LNCAP (cell line): ENCODE measurements around the gene NUDT3.

Experiments
- TF ChIP-seq, protein P1 (sequence below): fragments of 450-650 bp; IDR thresholded peaks from 2 replicates; pipeline ENCODE4 v1.5.1; 2017; ENCODE audit warnings: mild to moderate bottlenecking

NUDT3 gene

DNA sequence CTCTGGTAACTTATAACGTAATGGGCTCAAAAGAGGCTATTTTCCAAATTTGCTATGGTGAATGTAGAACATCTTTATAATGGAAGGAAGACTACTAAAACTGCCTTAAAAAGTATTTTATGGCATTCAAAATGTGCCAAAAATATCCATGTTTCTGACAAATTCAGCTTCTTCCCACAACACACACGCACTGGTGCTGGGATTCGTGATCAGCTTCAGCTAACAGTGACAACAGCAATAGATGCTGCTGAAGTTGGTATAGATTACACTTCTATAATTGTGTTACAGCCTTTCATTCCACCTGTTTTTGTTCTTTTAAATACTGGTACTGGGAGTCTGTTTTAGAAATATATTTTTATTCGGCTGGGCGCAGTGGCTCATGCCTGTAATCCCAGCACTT is 19.0 kb downstream of the NUDT3 start:
- TF ChIP-seq, protein P1, sequence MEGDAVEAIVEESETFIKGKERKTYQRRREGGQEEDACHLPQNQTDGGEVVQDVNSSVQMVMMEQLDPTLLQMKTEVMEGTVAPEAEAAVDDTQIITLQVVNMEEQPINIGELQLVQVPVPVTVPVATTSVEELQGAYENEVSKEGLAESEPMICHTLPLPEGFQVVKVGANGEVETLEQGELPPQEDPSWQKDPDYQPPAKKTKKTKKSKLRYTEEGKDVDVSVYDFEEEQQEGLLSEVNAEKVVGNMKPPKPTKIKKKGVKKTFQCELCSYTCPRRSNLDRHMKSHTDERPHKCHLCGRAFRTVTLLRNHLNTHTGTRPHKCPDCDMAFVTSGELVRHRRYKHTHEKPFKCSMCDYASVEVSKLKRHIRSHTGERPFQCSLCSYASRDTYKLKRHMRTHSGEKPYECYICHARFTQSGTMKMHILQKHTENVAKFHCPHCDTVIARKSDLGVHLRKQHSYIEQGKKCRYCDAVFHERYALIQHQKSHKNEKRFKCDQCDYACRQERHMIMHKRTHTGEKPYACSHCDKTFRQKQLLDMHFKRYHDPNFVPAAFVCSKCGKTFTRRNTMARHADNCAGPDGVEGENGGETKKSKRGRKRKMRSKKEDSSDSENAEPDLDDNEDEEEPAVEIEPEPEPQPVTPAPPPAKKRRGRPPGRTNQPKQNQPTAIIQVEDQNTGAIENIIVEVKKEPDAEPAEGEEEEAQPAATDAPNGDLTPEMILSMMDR, result no peak

DNA sequence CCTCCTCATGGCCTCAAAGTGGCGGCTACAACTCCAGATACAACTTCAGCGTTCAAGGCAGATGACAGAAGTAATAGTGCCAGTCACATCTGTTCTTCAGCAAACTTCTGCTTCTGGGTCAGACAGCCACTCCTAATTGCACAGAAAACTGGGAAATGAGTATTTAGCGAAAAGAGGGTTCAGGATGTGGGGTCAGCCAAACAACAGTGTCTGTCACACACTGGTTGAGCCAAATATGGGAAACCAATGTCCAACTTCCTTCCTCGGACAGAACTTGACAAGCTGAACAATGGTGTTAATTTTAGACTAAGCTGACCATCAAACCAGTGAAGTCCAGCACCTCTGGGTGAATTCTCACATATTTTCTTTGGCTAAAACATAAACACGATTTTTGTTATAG is 22.1 kb downstream of the NUDT3 start:
- TF ChIP-seq, protein P1, result no peak

DNA sequence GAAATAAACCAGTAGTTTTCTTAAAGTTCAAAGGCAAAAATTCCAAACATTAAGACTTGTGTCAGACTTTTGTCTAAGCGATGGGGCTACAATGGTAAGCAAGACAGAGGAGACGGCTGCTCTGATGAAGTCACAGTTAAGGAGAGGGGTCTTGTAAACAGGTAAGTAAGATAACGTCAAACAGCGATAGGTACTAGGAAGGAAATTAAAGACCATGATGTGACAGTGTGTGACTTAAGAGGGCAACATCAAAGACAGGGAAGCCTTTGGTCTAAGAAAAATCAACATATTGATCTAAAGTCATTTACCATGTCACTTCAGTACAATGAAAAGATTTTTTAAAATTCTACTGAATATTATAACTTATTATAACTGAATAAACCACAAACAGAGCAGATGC is 23.1 kb downstream of the NUDT3 start:
- TF ChIP-seq, protein P1, result no peak

DNA sequence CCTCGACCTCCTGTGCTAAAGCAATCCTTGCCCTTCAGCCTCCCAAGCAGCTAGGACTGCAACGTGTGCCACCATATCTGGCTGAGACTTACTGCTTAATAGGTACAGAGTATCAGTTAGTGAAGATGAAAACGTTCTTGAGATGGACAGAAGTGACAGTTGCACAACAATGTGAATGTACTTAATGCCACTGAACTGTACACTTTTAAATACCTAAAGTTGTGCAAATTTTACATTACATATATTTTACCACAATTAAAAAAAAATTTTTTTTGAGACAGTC is 25.9 kb downstream of the NUDT3 start:
- TF ChIP-seq, protein P1, result no peak

DNA sequence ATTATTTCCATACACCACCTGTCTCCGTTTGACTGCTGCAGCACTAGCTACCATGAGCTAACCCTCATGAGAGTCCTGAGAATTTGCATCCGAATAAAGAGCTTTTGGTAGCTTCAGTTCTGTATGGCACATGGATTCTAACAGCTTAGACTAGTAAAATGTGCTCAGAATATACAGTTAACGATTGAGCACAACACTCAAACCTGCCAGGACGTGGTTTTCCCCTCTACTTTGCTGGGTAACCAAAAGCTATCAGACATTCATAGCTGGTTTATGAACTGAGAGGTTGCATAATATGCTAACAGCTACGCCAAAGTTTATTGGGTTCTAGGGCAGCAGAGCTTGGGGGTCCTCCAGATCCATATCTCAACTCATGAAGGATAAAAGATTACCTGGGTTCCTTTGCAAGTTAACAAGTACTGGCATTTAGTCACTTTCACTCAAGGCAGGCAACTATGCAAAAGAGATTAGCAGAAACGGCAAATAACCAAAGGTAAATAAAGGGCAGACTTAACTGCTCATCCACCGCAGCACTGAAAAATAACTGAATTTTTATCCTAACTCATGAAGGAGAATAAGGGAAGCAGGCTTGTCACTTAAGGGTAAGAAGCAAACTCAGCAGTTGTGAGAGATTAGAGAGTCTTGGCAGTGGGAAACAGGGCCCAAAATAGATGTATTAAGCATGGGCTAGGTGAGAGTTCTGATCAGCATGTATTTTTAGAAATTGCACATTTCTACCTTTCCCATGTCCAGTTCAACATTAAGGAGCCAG is 29.4 kb downstream of the NUDT3 start:
- TF ChIP-seq, protein P1, result no peak

DNA sequence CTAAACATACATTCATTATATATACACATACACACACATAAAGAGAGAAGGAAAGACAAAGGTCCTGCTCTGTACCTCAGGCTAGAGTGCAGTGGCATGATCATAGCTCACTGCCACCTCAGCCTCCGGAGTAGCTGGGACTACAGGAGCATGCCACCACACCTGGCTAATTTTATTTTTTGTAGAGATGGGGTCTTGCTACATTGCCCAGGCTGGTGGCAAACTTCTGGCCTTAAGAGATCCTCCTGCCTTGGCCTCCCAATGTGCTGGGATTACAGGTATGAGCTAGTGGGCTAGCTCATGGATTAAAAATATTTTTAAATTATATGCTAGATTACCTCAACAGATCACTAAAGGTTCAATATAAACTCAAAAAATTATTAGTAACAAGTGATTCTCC is 30.3 kb downstream of the NUDT3 start:
- TF ChIP-seq, protein P1, result no peak

DNA sequence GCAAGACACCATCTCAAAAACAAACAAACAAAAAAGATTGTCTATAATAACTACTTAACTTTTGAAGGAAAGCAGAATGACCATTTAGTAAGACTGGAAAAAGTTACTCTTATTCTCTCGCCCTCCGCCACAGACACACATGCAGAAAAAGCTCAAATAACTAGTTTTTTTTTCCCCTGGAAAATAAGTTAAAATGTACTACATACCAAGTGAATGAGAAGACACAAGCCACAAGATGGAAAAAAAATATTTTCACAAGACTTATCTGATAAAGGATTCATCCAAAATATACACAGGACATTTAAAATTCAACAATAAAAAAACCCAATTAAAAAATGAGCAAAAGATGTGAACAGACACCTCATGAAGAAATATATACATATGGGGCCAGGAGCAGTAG is 31.9 kb downstream of the NUDT3 start:
- TF ChIP-seq, protein P1, result no peak
